ENCODE data around the gene IL25.
"Not testable (repeated sequence)": the region's sequence is repeated elsewhere in the genome, so short reads cannot be mapped to it uniquely, and the experiment has no call there.

The IL25 gene

GRCh38 chr14:23372509-23372908, at the start of gene IL25:
TSS of gene IL25 (plus strand) at chr14:23372809.
- H3K4me3 ChIP-seq (ENCODE audit: low read depth, low read length): no peak within 1 kb of the TSS
- TF ChIP-seq, protein P1, sequence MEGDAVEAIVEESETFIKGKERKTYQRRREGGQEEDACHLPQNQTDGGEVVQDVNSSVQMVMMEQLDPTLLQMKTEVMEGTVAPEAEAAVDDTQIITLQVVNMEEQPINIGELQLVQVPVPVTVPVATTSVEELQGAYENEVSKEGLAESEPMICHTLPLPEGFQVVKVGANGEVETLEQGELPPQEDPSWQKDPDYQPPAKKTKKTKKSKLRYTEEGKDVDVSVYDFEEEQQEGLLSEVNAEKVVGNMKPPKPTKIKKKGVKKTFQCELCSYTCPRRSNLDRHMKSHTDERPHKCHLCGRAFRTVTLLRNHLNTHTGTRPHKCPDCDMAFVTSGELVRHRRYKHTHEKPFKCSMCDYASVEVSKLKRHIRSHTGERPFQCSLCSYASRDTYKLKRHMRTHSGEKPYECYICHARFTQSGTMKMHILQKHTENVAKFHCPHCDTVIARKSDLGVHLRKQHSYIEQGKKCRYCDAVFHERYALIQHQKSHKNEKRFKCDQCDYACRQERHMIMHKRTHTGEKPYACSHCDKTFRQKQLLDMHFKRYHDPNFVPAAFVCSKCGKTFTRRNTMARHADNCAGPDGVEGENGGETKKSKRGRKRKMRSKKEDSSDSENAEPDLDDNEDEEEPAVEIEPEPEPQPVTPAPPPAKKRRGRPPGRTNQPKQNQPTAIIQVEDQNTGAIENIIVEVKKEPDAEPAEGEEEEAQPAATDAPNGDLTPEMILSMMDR (IDR thresholded peaks at IDR 0.05; ENCODE audit: low read depth, low read length, missing control alignments): no peak
- DNase-seq (ENCODE audit: low read depth): no peak
- in situ Hi-C loops (cut with HindIII; ENCODE audit: low sequenced_read_pairs): no loop called here

- no peak overlapping the region for H3K4me3 ChIP-seq (ENCODE audit: low read depth, low read length)
- TF ChIP-seq, protein P1 (IDR thresholded peaks at IDR 0.05; ENCODE audit: low read depth, low read length, missing control alignments): no peak
- in situ Hi-C loops (cut with HindIII; ENCODE audit: low sequenced_read_pairs): no loop called here
- DNase-seq (ENCODE audit: low read depth): no peak
These were observed 48.7 kb upstream of the IL25 start for GRCh38 chr14:23323838-23324454.

DNA sequence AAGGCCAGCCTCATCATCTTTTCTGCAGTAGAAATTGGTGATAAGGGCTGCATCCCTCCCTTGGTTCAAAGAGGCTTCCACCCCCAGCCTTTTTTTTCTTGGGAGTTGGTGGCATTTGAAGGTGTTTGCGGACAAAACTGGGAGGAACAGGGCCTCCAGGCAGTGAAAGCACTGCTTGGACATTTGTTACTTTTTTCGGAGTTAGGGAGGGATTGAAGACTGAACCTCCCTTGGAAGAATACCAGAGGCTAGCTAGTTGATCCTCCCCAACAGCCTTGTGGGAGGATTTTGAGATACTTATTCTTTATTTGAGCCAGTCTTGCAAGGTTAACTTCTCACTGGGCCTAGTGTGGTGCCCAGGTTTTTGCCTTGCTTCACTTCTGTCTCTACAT, 48.2 kb upstream of the IL25 start:
- H3K4me3 ChIP-seq (ENCODE audit: low read depth, low read length): no peak overlapping the region
- no peak for DNase-seq (ENCODE audit: low read depth)
- in situ Hi-C loops (cut with HindIII; ENCODE audit: low sequenced_read_pairs): no loop called here
- TF ChIP-seq, protein P1 (IDR thresholded peaks at IDR 0.05; ENCODE audit: low read depth, low read length, missing control alignments): no peak

GRCh38 chr14:23324993-23325392, 47.6 kb upstream of the IL25 start:
- no peak for DNase-seq (ENCODE audit: low read depth)
- no peak overlapping the region for H3K4me3 ChIP-seq (ENCODE audit: low read depth, low read length)
- TF ChIP-seq, protein P1 (IDR thresholded peaks at IDR 0.05; ENCODE audit: low read depth, low read length, missing control alignments): no peak
- in situ Hi-C loops (cut with HindIII; ENCODE audit: low sequenced_read_pairs): loop anchor here (5.0 kb wide), 1 partner anchor 42 kb away; the partner anchor contains the start of gene EFS

- not testable (repeated sequence) for H3K4me3 ChIP-seq (ENCODE audit: low read depth, low read length); DNase-seq (ENCODE audit: low read depth)
- in situ Hi-C loops (cut with HindIII; ENCODE audit: low sequenced_read_pairs): loop anchor here (5.0 kb wide), 1 partner anchor 42 kb away; the partner anchor contains the start of gene EFS
These were observed 46.9 kb upstream of the IL25 start for GRCh38 chr14:23325746-23326145.

- no peak overlapping the region for H3K4me3 ChIP-seq (ENCODE audit: low read depth, low read length)
- TF ChIP-seq, protein P1 (IDR thresholded peaks at IDR 0.05; ENCODE audit: low read depth, low read length, missing control alignments): no peak
- in situ Hi-C loops (cut with HindIII; ENCODE audit: low sequenced_read_pairs): loop anchor here (5.0 kb wide), 1 partner anchor 41 kb away; the partner anchor contains the start of gene EFS
- DNase-seq (ENCODE audit: low read depth): no peak
These were observed 45.9 kb upstream of the IL25 start for GRCh38 chr14:23326491-23327332.
